NCI-H2196 (cell line): ENCODE measurements around the gene PAMR1.

Experiments used
- DNase-seq: peaks from one replicate; lab custom pipeline; 2025; ENCODE audit not compliant: unreplicated experiment; lab: John Stamatoyannopoulos, UW

PAMR1 gene

GRCh38 chr11:35500744-35501143 lies 24.7 kb downstream of the PAMR1 start:
- no peak for DNase-seq

- DNase-seq: no peak
Observed at GRCh38 chr11:35496416-35496815, 29.0 kb downstream of the PAMR1 start.

DNA sequence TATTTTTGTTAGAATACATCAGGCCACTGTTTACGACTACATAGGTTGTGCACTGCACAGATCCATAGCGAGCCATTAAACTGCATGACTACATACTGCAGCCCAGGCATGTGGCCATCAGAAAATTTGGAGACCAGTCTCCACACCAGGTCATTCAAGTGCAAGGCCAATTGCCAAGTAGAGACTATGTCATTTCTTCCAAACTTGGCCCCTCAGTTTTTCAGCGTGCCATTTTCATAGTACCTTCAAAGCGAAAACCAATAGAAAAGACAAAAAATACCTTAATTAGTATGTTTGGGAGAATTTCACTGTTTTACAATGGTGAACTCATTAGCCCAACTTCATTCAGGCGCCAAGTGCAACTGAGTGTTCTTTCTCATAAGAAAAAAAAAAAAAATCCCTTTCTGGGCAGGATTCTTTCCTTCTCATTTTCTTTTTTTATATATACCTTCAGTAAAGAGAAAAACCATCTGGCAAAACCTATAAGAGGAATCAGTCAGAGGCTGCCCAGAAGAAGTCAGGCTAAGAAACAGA lies 30.4 kb downstream of the PAMR1 start:
- DNase-seq: no peak

GRCh38 chr11:35491231-35491871 lies 34.1 kb downstream of the PAMR1 start:
- DNase-seq: no peak

GRCh38 chr11:35488117-35488516 lies 37.3 kb downstream of the PAMR1 start:
- no peak for DNase-seq

- DNase-seq: peak; percentile 23
Observed at GRCh38 chr11:35487532-35488078, 37.8 kb downstream of the PAMR1 start.

DNA sequence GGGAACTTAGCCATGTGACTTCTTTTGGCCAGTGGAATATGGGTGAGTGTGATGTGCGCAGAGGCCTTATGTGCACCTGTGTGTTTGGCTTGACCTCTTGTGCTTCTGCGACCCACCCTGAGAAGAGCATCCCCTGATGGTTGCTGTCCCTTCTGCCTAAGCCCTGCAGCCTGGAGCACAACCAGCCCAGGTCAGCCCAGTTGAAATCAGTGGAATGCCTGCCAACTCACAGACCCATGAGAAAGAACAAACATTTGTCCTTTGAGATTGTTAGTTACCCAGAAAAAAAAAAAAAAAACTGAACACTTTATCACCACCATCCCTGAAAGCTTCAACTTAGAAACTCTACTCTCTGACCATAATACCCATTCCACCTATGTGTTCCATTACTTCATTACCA lies 38.5 kb downstream of the PAMR1 start:
- DNase-seq: no peak

GRCh38 chr11:35486446-35486845 lies 39.0 kb downstream of the PAMR1 start:
- DNase-seq: no peak

DNA sequence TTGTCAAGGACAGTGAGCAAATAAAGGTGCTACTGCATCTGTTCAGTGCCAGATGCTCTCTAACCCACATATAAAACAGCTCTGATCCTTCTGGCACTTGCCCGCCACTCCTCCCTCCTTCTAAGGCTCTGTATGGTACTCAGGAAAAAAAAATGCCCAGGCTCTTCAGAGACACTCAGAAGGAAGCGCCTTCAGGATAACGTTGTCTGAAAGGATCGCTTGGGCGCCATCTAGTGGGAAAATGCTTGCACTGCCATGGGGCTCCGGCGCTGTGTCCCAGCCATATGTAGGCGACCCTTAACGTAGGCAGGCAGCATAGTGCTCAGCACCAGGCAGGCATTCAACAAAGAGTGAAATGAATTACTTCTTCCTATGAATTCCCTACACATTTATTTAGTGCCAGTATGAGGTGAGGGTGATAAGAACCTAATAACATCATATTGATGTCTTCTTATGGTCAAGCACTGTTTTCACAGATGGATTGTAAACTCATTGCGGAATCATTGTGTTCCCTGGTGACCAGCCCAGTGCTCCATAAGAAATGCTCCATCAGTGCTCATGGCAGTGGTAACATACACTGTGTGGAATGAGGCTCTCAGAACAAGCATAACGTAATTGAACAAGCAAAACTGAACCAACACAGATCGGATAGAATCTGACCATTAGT lies 39.6 kb downstream of the PAMR1 start:
- DNase-seq: peak; percentile 85

DNA sequence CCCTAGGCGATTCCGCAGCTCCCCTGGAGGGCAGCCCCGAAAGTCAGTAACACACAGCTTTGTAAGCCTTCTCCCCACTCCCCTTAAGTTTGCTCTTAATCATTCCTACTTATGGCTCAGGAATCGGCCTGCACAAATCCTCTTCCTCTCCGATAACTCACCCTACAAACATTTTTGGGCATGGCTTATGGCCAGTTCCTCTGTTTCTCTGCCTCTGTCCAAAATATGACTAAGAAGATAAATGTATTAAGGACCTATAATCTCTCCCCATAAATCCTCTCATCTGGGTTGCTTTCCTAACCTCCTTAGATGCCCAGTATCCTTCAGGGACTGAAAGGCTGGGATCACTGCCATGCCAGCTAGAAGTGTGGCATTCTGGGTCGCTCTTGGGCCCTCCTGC lies 41.0 kb downstream of the PAMR1 start:
- no peak for DNase-seq

DNA sequence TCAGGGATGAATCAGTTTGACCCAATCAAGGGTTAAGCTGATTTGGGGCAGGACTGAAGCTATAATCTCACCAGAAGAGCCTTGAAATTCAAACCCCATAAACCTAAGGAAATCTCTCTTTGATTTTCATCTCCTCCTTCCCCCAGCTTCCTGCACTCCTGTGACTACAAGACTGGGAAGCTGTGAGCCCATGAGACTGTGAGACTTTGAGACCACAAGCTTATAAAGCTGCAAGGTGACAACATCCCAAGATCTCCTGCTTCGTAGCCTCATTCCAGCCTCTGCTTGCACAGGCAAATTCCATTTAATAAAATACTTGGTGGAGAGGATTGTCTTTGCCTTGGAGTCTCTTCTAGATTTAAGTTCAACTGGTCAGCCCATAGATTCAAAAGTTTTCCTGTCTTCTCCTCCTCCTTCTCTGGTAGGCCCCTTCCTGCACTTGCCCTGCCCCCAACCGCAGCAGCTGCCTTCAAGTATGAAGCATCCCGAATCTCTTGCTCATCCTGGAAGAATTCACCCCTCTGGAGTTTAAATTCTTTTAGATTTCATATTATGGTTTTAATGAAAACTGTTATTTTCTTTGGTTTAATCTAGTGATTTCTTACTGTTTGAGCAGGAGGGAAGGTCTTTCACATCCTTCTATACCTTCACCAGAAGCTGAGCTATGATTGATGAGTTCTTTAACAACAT lies 42.1 kb downstream of the PAMR1 start:
- DNase-seq: no peak

GRCh38 chr11:35479731-35480130 lies 45.7 kb downstream of the PAMR1 start:
- no peak for DNase-seq

DNA sequence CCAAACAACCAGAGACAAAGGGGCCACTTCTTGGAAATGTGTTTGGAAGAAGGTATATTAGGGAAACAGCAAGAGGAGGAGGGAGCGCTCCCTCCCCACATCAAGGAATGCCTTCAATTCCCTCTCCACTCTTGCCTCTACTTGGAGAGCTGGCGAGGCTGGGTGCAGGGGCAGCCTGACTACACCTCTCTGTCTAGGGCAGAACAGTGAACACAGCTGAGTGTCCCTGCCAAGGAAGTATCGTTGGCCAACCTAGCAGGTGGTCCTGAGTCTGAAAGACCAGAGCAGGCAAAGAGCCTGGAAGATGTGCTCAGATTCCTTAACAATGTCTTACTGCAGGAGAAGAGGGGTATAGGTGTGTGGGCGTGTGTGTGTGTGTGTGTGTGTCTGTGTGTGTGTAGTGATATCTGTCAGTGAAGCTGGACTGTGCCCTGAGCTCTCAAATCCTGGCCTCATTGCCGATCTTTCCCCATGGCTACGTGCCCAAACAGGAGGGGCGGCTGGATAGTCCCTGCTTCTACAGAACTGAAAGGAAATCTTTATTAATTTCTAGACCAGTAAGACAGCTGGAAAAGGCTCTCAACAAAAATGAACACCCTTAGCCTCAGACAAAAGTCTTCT lies 46.8 kb downstream of the PAMR1 start:
- DNase-seq: peak; percentile 3

DNA sequence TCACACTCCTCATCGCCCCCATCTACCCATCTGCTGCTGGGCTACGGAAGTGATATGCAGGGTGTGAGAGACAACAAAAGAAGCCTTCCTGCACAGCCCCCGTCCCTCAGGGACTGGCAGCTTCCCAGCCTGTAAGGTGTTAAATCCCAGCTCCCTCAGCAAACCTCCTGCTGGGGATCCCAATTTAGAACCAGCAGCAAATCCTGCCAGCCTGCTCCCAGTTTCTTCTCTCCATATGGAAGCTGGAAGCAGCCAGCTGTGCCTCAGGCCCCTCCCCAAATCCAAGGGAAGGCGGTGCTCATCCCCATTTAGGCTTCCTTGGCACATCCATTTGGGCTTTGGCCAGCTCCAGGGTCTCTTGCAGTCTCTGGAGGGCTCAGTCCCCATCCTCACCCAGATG lies 47.5 kb downstream of the PAMR1 start:
- DNase-seq: no peak

GRCh38 chr11:35474688-35475087 lies 50.7 kb downstream of the PAMR1 start:
- DNase-seq: no peak

GRCh38 chr11:35473795-35474374 lies 51.5 kb downstream of the PAMR1 start:
- no peak for DNase-seq

DNA sequence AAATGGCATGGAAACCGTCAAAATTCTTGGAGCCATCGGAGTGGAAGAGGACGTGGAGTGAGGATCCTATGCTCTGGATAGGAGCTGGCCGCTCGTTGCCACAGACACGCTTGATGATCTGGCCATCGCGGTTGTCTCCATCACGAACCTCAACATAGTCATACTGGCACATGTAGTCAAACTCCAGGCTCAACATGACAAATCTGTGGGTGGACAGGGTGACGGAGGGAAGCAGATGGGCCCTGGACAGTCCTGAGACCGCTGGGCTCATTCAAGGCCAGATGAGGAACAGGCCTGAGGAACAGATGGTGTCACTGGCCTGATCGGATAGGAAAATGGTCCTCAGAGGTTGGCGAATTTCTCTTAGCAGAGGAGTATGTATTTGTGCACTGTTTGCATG lies 54.8 kb downstream of the PAMR1 start:
- DNase-seq: no peak

DNA sequence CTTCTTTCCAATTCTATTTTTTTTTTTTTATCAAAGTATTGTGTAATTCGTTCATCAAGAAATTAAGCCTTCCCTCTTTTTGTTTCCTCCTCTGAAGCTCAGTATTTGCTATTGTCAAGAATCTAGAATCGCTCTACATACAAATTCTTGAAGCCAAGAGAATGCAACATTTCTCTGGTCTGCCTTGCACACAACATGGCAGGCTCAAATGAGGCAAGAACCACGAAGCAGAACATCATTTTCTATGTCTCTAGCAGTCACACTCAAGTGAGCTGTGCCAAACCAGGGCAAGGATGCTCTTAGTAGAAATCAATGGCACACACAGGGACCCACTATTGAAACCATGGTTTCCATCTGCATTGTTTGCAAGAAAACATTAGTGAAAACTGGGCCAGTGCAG lies 59.4 kb downstream of the PAMR1 start:
- no peak for DNase-seq

- no peak for DNase-seq
Observed at GRCh38 chr11:35464308-35464707, 61.1 kb downstream of the PAMR1 start.

DNA sequence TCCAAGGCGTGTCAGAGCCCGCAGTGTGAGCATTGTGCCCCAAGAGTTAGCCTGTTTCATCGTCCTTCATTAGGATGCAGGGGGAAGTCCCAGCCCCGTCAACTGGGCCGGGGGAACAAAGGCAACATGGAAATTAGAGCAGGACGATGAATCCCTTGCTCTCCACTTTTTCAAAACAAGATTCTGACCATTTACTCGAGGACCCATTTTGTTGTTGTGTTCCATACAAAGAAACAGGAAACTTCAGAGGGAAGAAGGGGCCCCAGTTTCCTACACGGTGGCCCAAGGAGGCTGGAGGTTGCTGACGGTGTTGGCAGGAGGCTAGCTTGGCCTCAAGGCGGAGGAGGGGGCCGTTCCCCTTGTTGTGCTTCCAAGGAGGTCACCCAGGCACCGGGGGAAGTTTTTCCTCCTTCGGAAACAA lies 62.1 kb downstream of the PAMR1 start:
- DNase-seq: no peak

DNA sequence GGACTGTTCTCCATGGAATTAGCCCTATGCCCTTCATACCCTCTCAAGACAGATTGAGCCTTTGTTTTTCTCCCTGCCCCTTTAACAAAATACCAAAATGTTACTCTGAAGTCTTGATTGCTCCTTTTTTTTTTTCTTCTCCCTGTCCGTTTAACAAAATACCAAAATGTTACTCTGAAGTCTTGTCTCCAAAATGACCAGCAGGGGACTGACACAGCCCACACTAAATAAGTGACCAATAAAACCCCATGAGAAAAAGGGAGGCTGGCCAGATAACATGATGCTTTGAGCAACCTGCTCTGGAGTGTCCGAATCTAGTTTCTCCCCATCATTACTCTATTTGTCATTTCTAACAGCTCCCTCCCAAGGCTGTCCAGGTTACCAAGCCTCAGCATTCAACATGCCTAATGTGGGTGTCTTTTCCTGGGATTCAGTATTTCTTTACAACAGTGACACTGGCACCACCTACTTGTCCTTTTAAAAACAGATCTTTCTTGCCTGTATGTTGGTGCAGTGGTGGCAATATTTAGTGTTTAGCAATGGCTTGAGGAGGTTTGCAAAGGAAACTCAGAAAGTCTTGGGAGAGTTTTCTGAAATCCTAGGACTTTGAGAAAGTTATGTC lies 63.4 kb downstream of the PAMR1 start:
- DNase-seq: no peak
